Measurements from ENCODE around the gene TMEM106A. TPM values are rescaled to one million over a fixed set of nuclear protein-coding genes. Genes with fewer than 3 reads are reported as not detected.

TMEM106A gene
- polyA plus RNA-seq, 2 of the 4 experiments (the other 2 are of a cell fraction) = 1.2 to 2.6 TPM

GRCh38 chr17:43215341-43215740 is 3.7 kb downstream of the TMEM106A start:
- FAIRE-seq (no peak), DNase-seq (ENCODE audit: low read depth in 1 of 2, low spot score in 1 of 2) (no peak), ATAC-seq (no peak)
- TF ChIP-seq NR3C1 (IDR thresholded peaks at IDR 0.05) = no peak
- no peak for TF ChIP-seq CHD2 (IDR thresholded peaks at IDR 0.05; ENCODE audit: low read length, partially characterized antibody)
- TF ChIP-seq ZFP36 (IDR thresholded peaks at IDR 0.05; ENCODE audit: borderline replicate concordance, partially characterized antibody) = no peak
- no peak for TF ChIP-seq FOXS1 (CRISPR knock-in tag; IDR thresholded peaks at IDR 0.05)
- no peak for TF ChIP-seq USF2 (IDR thresholded peaks at IDR 0.05)
- no peak for TF ChIP-seq ESRRA (IDR thresholded peaks at IDR 0.05; ENCODE audit: borderline replicate concordance, low read length)
- TF ChIP-seq, protein P1, sequence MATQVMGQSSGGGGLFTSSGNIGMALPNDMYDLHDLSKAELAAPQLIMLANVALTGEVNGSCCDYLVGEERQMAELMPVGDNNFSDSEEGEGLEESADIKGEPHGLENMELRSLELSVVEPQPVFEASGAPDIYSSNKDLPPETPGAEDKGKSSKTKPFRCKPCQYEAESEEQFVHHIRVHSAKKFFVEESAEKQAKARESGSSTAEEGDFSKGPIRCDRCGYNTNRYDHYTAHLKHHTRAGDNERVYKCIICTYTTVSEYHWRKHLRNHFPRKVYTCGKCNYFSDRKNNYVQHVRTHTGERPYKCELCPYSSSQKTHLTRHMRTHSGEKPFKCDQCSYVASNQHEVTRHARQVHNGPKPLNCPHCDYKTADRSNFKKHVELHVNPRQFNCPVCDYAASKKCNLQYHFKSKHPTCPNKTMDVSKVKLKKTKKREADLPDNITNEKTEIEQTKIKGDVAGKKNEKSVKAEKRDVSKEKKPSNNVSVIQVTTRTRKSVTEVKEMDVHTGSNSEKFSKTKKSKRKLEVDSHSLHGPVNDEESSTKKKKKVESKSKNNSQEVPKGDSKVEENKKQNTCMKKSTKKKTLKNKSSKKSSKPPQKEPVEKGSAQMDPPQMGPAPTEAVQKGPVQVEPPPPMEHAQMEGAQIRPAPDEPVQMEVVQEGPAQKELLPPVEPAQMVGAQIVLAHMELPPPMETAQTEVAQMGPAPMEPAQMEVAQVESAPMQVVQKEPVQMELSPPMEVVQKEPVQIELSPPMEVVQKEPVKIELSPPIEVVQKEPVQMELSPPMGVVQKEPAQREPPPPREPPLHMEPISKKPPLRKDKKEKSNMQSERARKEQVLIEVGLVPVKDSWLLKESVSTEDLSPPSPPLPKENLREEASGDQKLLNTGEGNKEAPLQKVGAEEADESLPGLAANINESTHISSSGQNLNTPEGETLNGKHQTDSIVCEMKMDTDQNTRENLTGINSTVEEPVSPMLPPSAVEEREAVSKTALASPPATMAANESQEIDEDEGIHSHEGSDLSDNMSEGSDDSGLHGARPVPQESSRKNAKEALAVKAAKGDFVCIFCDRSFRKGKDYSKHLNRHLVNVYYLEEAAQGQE (IDR thresholded peaks at IDR 0.05) = no peak
- no peak for TF ChIP-seq GATA3 (IDR thresholded peaks at IDR 0.05; ENCODE audit: borderline replicate concordance)
- TF ChIP-seq, protein P2, sequence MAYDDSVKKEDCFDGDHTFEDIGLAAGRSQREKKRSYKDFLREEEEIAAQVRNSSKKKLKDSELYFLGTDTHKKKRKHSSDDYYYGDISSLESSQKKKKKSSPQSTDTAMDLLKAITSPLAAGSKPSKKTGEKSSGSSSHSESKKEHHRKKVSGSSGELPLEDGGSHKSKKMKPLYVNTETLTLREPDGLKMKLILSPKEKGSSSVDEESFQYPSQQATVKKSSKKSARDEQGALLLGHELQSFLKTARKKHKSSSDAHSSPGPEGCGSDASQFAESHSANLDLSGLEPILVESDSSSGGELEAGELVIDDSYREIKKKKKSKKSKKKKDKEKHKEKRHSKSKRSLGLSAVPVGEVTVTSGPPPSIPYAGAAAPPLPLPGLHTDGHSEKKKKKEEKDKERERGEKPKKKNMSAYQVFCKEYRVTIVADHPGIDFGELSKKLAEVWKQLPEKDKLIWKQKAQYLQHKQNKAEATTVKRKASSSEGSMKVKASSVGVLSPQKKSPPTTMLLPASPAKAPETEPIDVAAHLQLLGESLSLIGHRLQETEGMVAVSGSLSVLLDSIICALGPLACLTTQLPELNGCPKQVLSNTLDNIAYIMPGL (CRISPR knock-in tag; IDR thresholded peaks at IDR 0.05; ENCODE audit: borderline replicate concordance) = no peak
- TF ChIP-seq HOXA7 (CRISPR knock-in tag; IDR thresholded peaks at IDR 0.05) = no peak
- H3K4me1 ChIP-seq = peaks cover 14% of the 10 kb centered on the region
- no peak overlapping the region for H3K4me3 ChIP-seq
- ChIA-PET POLR2A (interaction anchor here (2.5 kb wide), 1 partner anchor 100 kb away, joined by 15 read pairs; no protein-coding TSS in a partner anchor), CTCF (no interaction called here)
- no peaks in the 10 kb centered on the region for H3K9me3 ChIP-seq
- no peak overlapping the region for H3K27ac ChIP-seq
- H3K4me2 ChIP-seq = no peak overlapping the region
- WGBS (ENCODE audit: missing lambda C conversion rate) = 92% methylated on average over 3 of the region's 3 CpGs

DNA sequence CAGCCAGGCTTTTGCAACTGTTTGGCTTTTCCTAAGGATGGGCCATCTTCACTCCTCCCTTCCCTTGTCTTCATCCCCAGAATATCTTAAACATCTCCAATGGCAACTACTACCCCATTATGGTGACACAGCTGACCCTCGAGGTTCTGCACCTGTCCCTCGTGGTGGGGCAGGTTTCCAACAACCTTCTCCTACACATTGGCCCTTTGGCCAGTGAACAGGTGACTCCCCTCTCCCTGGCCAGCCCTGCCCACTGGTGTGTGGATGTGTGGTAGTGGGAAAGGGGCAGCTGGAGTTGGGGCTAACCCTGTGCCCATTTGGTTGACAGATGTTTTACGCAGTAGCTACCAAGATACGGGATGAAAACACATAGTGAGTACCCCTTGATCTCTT is 4.7 kb downstream of the TMEM106A start:
- Histone ChIP-seq H3K4me3 (no peak overlapping the region), H3K9me3 (no peaks in the 10 kb centered on the region), H3K4me2 (no peak overlapping the region), H3K27ac (no peak overlapping the region), H3K4me1 (peaks cover 8% of the 10 kb centered on the region; the same call in 1 of the 3 replicates)
- DNase-seq (ENCODE audit: low read depth in 1 of 2, low spot score in 1 of 2) = no peak
- 79% methylated on average over 4 of the region's 4 CpGs for WGBS (ENCODE audit: missing lambda C conversion rate)
- TF ChIP-seq CHD2 (IDR thresholded peaks at IDR 0.05; ENCODE audit: low read length, partially characterized antibody) (no peak), RARB (CRISPR knock-in tag; IDR thresholded peaks at IDR 0.05) (no peak), MAFK (IDR thresholded peaks at IDR 0.05; ENCODE audit: partially characterized antibody) (no peak), FOSL2 (IDR thresholded peaks at IDR 0.05) (no peak), FOSL2 (CRISPR knock-in tag; IDR thresholded peaks at IDR 0.05) (no peak), ZC3H11A (IDR thresholded peaks at IDR 0.05) (no peak), HOXA7 (CRISPR knock-in tag; IDR thresholded peaks at IDR 0.05) (no peak), NR3C1 (IDR thresholded peaks at IDR 0.05) (no peak), FOSB (CRISPR knock-in tag; IDR thresholded peaks at IDR 0.05) (no peak), PHF8 (IDR thresholded peaks at IDR 0.05; ENCODE audit: borderline replicate concordance, low read depth) (no peak), GATA3 (IDR thresholded peaks at IDR 0.05; ENCODE audit: borderline replicate concordance) (no peak), USF2 (IDR thresholded peaks at IDR 0.05) (no peak), CHD4 (IDR thresholded peaks at IDR 0.05; ENCODE audit: borderline replicate concordance) (no peak), JUN (IDR thresholded peaks at IDR 0.05) (no peak), SMC3 (IDR thresholded peaks at IDR 0.05) (no peak), RCOR1 (IDR thresholded peaks at IDR 0.05; ENCODE audit: low read depth, low read length) (no peak), KDM5A (IDR thresholded peaks at IDR 0.05) (no peak), CEBPB (IDR thresholded peaks at IDR 0.05) (no peak), EHF (CRISPR knock-in tag; IDR thresholded peaks at IDR 0.05) (no peak)
- TF ChIP-seq, protein P2 (CRISPR knock-in tag; IDR thresholded peaks at IDR 0.05; ENCODE audit: borderline replicate concordance) = no peak
- no peak for ATAC-seq
- POLR2A ChIA-PET = interaction anchor here (2.5 kb wide), 1 partner anchor 99 kb away, joined by 15 read pairs; no protein-coding TSS in a partner anchor
- CTCF ChIA-PET = interaction anchor here (0.6 to 1.9 kb wide), 5 partner anchors 9 to 97 kb away, joined by 3 to 7 read pairs (median 3); no protein-coding TSS in a partner anchor
- FAIRE-seq = no peak

Measured in A549 (cell line).